Ishikawa (cell line): ENCODE results near the gene TINAGL1.

ENCODE experiments used
- CEBPB ChIP-seq: IDR thresholded peaks from 2 replicates; pipeline ENCODE4 v1.6.1; 2012
- EGR1 ChIP-seq: IDR thresholded peaks from 2 replicates; pipeline ENCODE4 v1.6.1; 2012
- EP300 ChIP-seq: IDR thresholded peaks from 2 replicates; pipeline ENCODE4 v1.6.1; 2012; ENCODE audit warnings: borderline replicate concordance
- FOXM1 ChIP-seq: IDR thresholded peaks from 2 replicates; pipeline ENCODE4 v1.6.1; 2012; ENCODE audit warnings: low read depth, borderline replicate concordance
- MAX ChIP-seq: IDR thresholded peaks from 2 replicates; pipeline ENCODE4 v1.6.1; 2012
- NFIC ChIP-seq: IDR thresholded peaks from 2 replicates; pipeline ENCODE4 v1.6.1; 2012
- RAD21 ChIP-seq: IDR thresholded peaks from 2 replicates; pipeline ENCODE4 v1.6.1; 2012; ENCODE audit warnings: low read depth
- REST ChIP-seq: IDR thresholded peaks from 2 replicates; pipeline ENCODE4 v1.6.1; 2012; ENCODE audit warnings: low read depth, mild to moderate bottlenecking
- TAF1 ChIP-seq: IDR thresholded peaks from 2 replicates; pipeline ENCODE4 v1.6.1; 2012; ENCODE audit warnings: low read depth, mild to moderate bottlenecking
- USF1 ChIP-seq: IDR thresholded peaks from 2 replicates; pipeline ENCODE4 v1.6.1; 2012
- YY1 ChIP-seq: IDR thresholded peaks from 2 replicates; pipeline ENCODE4 v1.6.1; 2012; ENCODE audit warnings: low read depth
- ZBTB7A ChIP-seq: IDR thresholded peaks from 2 replicates; pipeline ENCODE4 v1.6.1; 2012; ENCODE audit warnings: low read depth

- no peak for TF ChIP-seq CEBPB
- no peak for TF ChIP-seq RAD21
- TF ChIP-seq NFIC = no peak
- no peak for TF ChIP-seq TAF1
- no peak for TF ChIP-seq EP300
- no peak for TF ChIP-seq EGR1
- no peak for TF ChIP-seq USF1
- no peak for TF ChIP-seq ZBTB7A
- TF ChIP-seq REST = no peak
- TF ChIP-seq YY1 = no peak
- TF ChIP-seq MAX = no peak
- TF ChIP-seq FOXM1 = no peak
These were observed 37.0 kb upstream of the TINAGL1 start for GRCh38 chr1:31539329-31539728.
